Transverse colon (tissue), 4 donors: Measurements from ENCODE around the gene TPP2.

Experiments
- EP300 ChIP-seq: sonication (generic); formaldehyde crosslinking; IDR thresholded peaks from one replicate; pipeline ENCODE4 v1.6.1; 2017; ENCODE audit warnings: antibody characterized with exemption, low read depth
- POLR2A ChIP-seq: fragments of 450-650 bp; IDR thresholded peaks from one replicate; pipeline ENCODE4 v1.6.1; 2016; ENCODE audit warnings: antibody characterized with exemption, mild to moderate bottlenecking, moderate library complexity
- POLR2AphosphoS5 ChIP-seq, 3 donors: sonication (generic); formaldehyde crosslinking; IDR thresholded peaks; one replicate each; pipeline ENCODE4 v1.6.1; 2016; ENCODE audit warnings: antibody characterized with exemption in 3 of 3
- TF ChIP-seq, protein P1 (sequence below), 5 experiments: fragments of 200-600 bp in 3 of 5; fragments of 450-650 bp in 2 of 5; sonication (generic) in 3 of 5; IDR thresholded peaks; 1 replicate in 2 of 5; 2 replicates in 3 of 5; pipeline ENCODE4 v1.5.1; 2016 to 2017; ENCODE audit warnings: antibody characterized with exemption in 5 of 5, inconsistent platforms in 3 of 5, mild to moderate bottlenecking in 2 of 5, moderate library complexity in 1 of 5

DNA sequence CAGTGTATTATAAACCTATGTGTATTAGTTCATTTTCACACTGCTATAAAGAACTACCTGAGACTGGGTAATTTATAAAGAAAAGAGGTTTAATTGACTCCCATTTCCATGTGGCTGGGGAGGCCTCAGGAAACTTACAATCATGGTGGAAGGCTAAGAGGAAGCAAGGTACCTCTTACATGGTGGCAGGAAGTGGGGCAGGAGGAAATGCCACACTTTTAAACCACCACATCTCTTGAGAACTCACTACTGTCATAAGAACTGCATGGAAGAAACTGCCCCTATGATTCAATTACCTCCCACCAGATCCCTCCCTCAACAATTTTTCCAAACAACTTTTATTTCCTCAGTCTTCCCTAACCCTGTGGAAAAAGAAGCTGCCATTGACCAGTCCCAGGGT is 14.5 kb upstream of the TPP2 start:
- TF ChIP-seq, protein P1, sequence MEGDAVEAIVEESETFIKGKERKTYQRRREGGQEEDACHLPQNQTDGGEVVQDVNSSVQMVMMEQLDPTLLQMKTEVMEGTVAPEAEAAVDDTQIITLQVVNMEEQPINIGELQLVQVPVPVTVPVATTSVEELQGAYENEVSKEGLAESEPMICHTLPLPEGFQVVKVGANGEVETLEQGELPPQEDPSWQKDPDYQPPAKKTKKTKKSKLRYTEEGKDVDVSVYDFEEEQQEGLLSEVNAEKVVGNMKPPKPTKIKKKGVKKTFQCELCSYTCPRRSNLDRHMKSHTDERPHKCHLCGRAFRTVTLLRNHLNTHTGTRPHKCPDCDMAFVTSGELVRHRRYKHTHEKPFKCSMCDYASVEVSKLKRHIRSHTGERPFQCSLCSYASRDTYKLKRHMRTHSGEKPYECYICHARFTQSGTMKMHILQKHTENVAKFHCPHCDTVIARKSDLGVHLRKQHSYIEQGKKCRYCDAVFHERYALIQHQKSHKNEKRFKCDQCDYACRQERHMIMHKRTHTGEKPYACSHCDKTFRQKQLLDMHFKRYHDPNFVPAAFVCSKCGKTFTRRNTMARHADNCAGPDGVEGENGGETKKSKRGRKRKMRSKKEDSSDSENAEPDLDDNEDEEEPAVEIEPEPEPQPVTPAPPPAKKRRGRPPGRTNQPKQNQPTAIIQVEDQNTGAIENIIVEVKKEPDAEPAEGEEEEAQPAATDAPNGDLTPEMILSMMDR (IDR thresholded peaks at IDR 0.05): no peak
- TF ChIP-seq EP300 (no peak), POLR2AphosphoS5 (IDR thresholded peaks at IDR 0.05) (no peak), POLR2A (no peak)
